Loucy (cell line): ENCODE results near the gene PRRX1.

Source experiments
- H2AFZ ChIP-seq: fragments of 200-600 bp; sonication (generic); 2 replicates; pipeline ENCODE4 v1.6.0; 2016; ENCODE audit warnings: antibody characterized with exemption, mild to moderate bottlenecking, low read length, moderate library complexity
- H3F3A ChIP-seq: fragments of 200-600 bp; 2 replicates; pipeline ENCODE4 v1.6.0; 2016; ENCODE audit warnings: antibody characterized with exemption, low read depth, mild to moderate bottlenecking
- H3K27me3 ChIP-seq: fragments of 200-600 bp; sonication (generic); 2 replicates; pipeline ENCODE4 v1.6.1; 2014; ENCODE audit warnings: low read length, mild to moderate bottlenecking; ENCODE audit not compliant: insufficient read depth, poor library complexity, severe bottlenecking
- H3K36me3 ChIP-seq: fragments of 200-600 bp; sonication (generic); 2 replicates; pipeline ENCODE4 v1.6.1; 2016; ENCODE audit warnings: low read length; ENCODE audit not compliant: insufficient read depth
- H3K4me1 ChIP-seq: fragments of 200-600 bp; sonication (generic); 2 replicates; pipeline ENCODE4 v1.5.1; 2014; ENCODE audit warnings: low read length, mild to moderate bottlenecking; ENCODE audit not compliant: insufficient read depth, poor library complexity, severe bottlenecking
- H3K4me2 ChIP-seq: fragments of 200-600 bp; sonication (generic); 2 replicates; pipeline ENCODE4 v1.6.0; 2014; ENCODE audit warnings: antibody characterized with exemption, low read length, low read depth, mild to moderate bottlenecking; ENCODE audit not compliant: poor library complexity, severe bottlenecking
- H3K4me3 ChIP-seq: fragments of 200-600 bp; sonication (generic); 2 replicates; pipeline ENCODE4 v1.5.1; 2014; ENCODE audit warnings: low read length, mild to moderate bottlenecking, mixed read lengths; ENCODE audit not compliant: poor library complexity, severe bottlenecking
- H3K79me2 ChIP-seq: fragments of 200-600 bp; sonication (generic); 2 replicates; pipeline ENCODE4 v1.6.1; 2014; ENCODE audit warnings: low read length; ENCODE audit not compliant: insufficient read depth
- H3K9ac ChIP-seq: fragments of 200-600 bp; sonication (generic); 2 replicates; pipeline ENCODE4 v1.6.0; 2014; ENCODE audit warnings: mild to moderate bottlenecking, low read depth, low read length, moderate library complexity; ENCODE audit not compliant: poor library complexity, severe bottlenecking
- H3K9me2 ChIP-seq: fragments of 200-600 bp; sonication (generic); replicated peaks from 2 replicates; pipeline ENCODE4 v1.6.1; 2016; ENCODE audit warnings: low read depth, low read length, mixed read lengths
- H3K9me3 ChIP-seq: fragments of 200-600 bp; sonication (generic); 2 replicates; pipeline ENCODE4 v1.6.1; 2014; ENCODE audit warnings: mild to moderate bottlenecking, antibody characterized with exemption, low read length, low read depth; ENCODE audit not compliant: insufficient read depth
- H4K20me1 ChIP-seq: fragments of 200-600 bp; sonication (generic); 2 replicates; pipeline ENCODE4 v1.6.0; 2014; ENCODE audit warnings: antibody characterized with exemption, low read length, mild to moderate bottlenecking; ENCODE audit not compliant: insufficient read depth, poor library complexity, severe bottlenecking
- CTCF ChIP-seq: fragments of 200-600 bp; sonication (generic); conservative IDR thresholded peaks from 2 replicates; pipeline ENCODE4 v1.5.1; 2014; ENCODE audit warnings: mild to moderate bottlenecking, antibody characterized with exemption, low read length
- EZH2phosphoT487 ChIP-seq: fragments of 200-600 bp; IDR thresholded peaks from 2 replicates; pipeline ENCODE4 v1.6.1; 2018; ENCODE audit warnings: antibody characterized with exemption, mild to moderate bottlenecking, moderate library complexity, borderline replicate concordance

Gene PRRX1

GRCh38 chr1:170725326-170725725 lies 61.4 kb downstream of the PRRX1 start:
- Histone ChIP-seq H2AFZ (no peak overlapping the region), H4K20me1 (no peaks in the 10 kb centered on the region), H3K4me2 (no peak overlapping the region), H3K9ac (no peak overlapping the region), H3K4me3 (no peak overlapping the region), H3K27me3 (no peaks in the 10 kb centered on the region), H3F3A (no peaks in the 10 kb centered on the region), H3K36me3 (no peaks in the 10 kb centered on the region), H3K79me2 (no peaks in the 10 kb centered on the region), H3K4me1 (peaks cover 13% of the 10 kb centered on the region), H3K9me2 (no peaks in the 10 kb centered on the region), H3K9me3 (no peaks in the 10 kb centered on the region)
- TF ChIP-seq CTCF: no peak
- TF ChIP-seq EZH2phosphoT487: no peak

GRCh38 chr1:170727963-170728362 lies 64.0 kb downstream of the PRRX1 start:
- Histone ChIP-seq H2AFZ (no peak overlapping the region; the same call in 1 of the 2 replicates), H4K20me1 (no peaks in the 10 kb centered on the region), H3K9ac (no peak overlapping the region), H3K9me2 (no peaks in the 10 kb centered on the region), H3K27me3 (no peaks in the 10 kb centered on the region), H3K4me3 (no peak overlapping the region), H3K79me2 (no peaks in the 10 kb centered on the region), H3K36me3 (no peaks in the 10 kb centered on the region), H3K4me2 (no peak overlapping the region), H3F3A (no peaks in the 10 kb centered on the region), H3K9me3 (no peaks in the 10 kb centered on the region), H3K4me1 (peaks cover 3% of the 10 kb centered on the region)
- no peak for TF ChIP-seq CTCF
- TF ChIP-seq EZH2phosphoT487: no peak

- TF ChIP-seq EZH2phosphoT487 (no peak), CTCF (no peak)
- Histone ChIP-seq H4K20me1 (no peaks in the 10 kb centered on the region), H3K4me3 (no peak overlapping the region), H3K79me2 (no peaks in the 10 kb centered on the region), H3K36me3 (no peaks in the 10 kb centered on the region), H2AFZ (no peak overlapping the region), H3F3A (no peaks in the 10 kb centered on the region), H3K9me2 (no peaks in the 10 kb centered on the region), H3K4me1 (no peaks in the 10 kb centered on the region), H3K9me3 (no peaks in the 10 kb centered on the region), H3K27me3 (no peaks in the 10 kb centered on the region), H3K4me2 (no peak overlapping the region), H3K9ac (no peak overlapping the region)
Measured at GRCh38 chr1:170729225-170730002, 65.5 kb downstream of the PRRX1 start.
